Stimulated activated CD4-positive, alpha-beta T cell treated with anti-CD3 and anti-CD28 coated beads, Interleukin-12 subunit alpha, Interleukin-12 subunit beta, amount 100 ng/mL, for 24 hours (primary cell): Measurements from ENCODE around the gene NUP214.
A peak's percentile ranks its signal among the peaks of the same experiment; 100 is the strongest.
"Not testable (repeated sequence)": the region's sequence is repeated elsewhere in the genome, so short reads cannot be mapped to it uniquely, and the experiment has no call there.

ENCODE experiments used
- DNase-seq, 2 experiments: peaks; one replicate each; pipeline ENCODE4 v3.0.0-alpha.2; 2020; ENCODE audit warnings: low read depth in 2 of 2

NUP214 gene

GRCh38 chr9:131233995-131234394, 108.6 kb downstream of the NUP214 start:
- DNase-seq: no peak

- DNase-seq: no peak
Observed at GRCh38 chr9:131234799-131235479, 109.6 kb downstream of the NUP214 start.

DNA sequence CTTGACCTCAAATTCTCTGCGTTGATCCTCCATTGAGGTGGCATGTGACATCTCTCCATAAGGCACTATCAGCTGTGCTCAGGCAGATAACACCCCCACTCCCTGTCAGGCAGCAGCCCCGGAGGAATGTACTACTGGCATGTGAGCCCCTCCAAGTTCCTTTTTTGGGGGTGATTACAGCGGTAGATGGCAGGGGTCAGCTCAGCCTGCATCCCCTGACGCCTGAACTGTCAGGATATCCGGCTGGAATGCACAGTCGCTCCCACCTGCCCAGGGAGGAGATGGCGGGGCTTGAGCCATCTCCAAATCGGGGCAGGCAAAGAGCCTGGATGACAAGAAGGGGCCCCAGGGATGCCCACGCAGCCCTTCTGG, 110.1 kb downstream of the NUP214 start:
- DNase-seq: no peak

DNA sequence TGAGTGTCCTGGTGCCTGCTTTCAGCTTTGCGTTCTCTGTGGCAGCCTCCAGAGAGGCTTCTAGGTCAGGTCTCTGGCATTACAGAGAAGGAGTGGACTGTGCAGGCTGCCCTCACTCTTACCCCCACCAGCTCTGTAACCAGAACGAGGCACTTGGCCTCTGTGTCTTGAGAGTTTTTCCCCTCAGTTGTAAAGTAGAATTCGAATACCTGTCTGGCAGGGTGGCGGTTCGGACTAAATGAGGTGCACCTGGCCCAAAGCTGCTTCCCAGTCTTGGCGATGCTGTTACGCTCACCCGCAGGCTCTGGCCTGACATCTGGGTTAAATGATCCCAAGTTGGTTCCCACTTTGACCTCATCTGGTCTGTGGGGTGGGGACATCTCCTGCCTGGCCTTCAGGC, 110.8 kb downstream of the NUP214 start:
- DNase-seq: no peak

GRCh38 chr9:131236761-131237160, 111.4 kb downstream of the NUP214 start:
- no peak for DNase-seq

DNA sequence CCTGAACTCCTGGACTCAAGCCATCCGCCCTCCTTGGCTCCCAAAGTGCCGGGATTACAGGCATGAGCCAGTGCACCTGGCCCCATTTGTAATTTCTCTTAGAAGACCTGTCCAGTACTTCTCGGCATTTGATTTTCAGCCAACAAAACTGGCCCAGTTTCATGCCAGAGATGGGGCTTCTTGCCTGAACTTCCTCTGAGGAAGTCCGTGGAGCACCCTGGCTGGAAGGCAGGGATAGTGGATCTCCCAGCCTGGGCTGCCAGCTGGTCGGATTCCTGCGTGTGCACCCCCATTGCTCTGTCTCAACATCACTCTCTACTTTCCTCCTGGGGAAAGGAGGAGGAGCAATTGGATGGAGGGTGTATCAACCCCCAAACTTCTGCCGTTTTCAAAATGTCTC, 111.9 kb downstream of the NUP214 start:
- DNase-seq: no peak

GRCh38 chr9:131237931-131238401, 112.6 kb downstream of the NUP214 start:
- peak; percentile 74 to 87 for DNase-seq

- no peak for DNase-seq
Observed at GRCh38 chr9:131238402-131239021, 113.1 kb downstream of the NUP214 start.

GRCh38 chr9:131239161-131239975, 114.0 kb downstream of the NUP214 start:
- DNase-seq: no peak

DNA sequence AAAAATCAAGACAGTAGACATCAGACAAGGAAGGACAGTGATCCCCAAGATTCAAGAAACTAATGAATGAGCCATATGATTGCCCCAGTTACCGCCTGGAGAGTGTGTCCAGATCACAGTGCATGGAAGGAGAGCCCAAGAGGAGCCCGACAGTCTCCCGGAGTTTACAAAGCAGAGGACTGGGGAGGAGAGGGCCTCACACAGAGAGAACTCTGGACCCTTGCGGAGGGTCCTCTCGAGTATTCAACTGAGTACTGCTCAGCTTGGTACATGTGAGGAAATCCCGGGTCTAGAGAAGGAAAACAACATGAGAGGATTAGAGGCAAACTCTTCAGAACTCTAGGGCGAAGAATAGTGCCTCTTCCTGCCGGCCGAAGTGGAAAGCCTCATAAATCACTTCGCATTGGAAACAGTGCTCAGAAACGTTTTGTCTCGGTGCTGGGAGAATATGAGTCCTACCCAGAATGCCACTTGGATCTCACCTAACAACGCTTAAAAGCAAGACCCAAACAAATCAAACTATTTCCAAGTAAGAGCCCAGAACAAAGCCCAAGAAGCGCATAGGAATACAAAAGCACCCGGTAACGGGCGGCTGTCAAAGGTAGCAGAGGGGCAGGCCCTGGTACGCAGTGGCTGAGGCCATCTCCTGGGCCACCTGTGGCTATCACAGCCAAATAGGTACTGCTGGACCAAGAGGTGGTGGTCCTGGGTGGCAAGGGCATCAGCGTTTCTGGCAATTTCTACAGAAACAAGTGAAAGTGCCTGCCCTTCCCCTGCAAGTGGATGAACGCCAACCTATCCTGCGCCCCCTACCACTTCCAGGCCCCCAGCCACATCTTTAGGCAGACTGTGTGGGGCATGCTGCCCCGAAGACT, 114.9 kb downstream of the NUP214 start:
- DNase-seq: no peak

DNA sequence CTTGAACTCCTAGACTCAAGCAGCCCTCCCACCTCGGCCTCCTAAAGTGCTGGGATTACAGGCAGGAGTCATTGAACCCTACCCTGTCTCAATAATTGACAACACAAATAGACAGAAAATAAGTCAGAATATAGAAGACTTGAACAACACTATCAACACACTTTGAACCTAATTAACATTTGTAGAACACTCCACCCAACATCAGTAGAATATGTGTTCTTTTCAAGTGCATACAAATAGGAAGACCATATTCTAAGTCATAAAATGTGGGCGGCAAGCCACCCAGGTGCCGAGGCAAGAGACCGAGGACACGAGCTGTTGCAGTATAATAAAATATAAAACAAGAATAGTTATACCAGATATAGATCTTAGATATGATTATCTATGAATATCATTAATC, 118.9 kb downstream of the NUP214 start:
- DNase-seq: not testable (repeated sequence)

DNA sequence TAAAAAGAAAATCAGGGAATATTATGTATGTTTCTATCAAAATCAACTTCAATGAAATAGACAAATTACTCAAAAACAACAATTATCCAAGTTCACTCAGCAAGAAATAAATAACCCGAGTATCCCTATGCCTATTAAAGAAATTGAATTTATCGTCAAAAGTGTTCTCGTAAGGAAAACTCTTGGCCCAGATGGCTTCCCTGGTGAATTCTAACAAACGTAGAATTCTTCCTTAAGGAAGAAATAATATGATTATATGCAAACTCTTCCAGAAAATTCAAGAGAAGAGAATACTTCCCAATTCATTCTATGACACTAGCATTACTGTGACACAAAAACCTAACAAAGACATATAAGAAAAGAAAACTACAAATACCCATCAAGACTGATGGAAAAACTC, 121.2 kb downstream of the NUP214 start:
- no peak for DNase-seq

DNA sequence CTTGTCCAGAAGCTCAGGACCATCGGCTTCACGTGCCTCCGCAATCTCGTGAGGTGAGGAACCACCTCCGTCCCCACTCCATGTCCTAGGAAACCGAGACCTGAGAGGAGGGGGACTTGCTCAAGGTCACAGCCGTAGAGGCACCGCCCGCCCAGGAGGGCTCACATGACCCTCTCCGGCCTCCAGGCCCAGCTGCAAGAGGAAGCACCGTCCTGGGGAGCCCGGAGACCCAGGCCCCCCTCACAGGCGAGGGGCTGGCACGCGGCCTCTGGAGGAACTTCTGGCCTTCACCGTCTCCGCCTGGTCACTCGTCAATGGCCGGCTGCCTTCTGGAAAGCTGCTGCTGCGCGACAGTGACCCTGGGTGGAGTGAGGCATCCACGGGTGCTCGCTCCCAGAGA, 126.7 kb downstream of the NUP214 start:
- no peak for DNase-seq

DNA sequence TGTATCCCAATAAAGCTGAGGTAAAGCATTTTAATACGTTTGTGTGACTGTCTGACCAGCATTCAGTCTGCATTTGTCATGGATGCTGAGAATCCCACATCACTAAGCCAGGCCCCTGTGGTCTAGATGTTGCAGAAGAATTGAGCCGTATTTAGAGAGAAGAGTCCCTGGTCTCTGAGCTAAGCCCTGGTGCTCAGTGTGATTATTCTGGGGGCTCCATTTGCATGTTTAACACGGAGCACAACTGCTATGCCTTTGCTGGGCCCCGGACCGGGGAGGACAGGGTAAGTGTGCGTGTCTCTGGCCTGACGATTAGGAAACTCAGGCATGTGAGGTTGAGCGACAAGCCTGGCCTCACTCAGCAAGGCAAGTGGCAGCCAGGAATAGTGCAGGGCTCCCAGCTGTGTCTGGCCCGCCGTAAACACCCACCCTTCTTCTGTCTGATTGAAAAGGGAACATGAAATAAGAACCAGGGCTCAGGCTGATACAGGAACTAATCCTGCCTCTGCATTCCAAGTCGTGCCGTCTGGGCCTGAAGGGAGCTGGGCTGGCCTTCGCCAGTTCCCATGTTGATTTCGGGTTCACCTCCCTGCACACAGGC, 128.6 kb downstream of the NUP214 start:
- no peak for DNase-seq

DNA sequence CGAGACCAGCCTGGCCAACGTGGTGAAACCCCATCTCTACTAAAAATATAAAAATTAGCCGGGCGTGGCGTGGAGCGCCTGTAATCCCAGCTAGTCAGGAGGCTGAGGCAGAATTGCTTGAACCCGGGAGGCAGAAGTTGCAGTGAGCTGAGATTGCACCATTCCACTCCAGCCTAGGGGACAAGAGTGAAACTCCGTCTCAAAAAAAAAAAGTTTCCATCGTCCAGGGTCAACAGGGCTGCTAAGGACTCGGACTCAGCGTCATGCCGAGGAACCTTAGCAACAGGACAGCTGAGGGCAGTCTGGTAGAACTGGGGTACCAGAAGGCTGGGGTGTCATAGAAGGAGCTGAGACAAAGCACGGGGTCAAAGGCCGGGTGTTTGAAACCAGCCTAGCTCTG, 129.2 kb downstream of the NUP214 start:
- no peak for DNase-seq

DNA sequence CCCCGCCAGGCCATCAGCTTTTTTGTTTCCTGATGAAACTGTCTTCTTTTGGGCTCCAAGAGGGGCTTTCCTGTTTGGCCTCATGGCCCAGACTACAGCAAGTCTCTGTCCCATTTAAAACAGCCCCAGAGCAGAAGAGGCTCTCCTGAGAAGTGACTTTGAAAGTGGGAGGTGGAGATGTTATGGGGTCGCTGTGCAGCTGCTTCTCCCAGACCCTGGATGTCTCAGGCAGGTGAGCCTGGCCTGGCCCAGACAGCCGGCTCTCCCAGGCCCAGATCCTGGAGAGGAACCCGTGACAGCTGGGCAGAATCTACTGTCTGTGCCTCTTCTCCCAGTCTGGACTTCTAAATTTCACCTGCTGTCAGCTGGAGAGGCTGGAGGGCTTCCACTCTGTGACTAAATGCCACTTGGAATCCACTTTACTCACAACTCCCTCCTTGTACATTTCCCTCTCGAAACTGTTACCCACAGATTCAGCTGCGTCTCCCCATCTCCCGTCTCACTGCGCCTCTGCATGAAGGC, 130.4 kb downstream of the NUP214 start:
- no peak for DNase-seq

DNA sequence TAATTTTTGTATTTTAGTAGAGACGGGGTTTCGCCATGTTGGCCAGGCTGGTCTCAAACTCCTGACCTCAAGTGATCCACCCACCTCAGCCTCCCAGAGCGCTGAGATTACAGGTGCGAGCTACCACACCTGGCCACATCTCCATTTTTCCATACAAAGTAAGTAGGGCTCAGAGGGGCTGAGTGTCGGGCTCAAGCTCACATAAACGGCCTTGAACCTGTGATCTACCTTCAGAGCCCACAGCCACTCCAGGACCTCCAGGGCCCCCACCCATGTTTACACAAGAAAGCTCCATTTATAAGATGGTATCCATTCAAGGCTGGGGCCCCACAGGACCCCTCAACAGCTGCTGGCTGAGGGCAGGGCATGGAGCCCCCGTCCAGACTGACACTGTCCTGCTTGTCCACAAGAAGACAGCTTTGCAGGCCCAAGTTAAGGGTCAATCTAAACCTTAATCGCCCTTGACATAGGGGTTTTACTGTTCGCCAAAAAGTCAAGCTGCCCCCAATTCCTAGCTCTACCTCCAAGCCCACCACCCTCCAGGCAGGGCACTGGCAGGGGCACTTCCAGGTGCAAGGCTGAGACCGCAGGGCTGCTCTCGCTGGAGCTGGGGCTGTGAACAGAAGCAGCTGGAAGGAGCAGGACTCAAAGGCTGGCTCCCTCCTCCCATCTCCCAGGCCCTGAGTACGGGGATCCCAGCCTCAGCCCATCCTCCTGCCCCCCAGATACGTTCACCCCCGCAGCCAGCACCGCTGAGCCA, 132.1 kb downstream of the NUP214 start:
- DNase-seq: no peak

DNA sequence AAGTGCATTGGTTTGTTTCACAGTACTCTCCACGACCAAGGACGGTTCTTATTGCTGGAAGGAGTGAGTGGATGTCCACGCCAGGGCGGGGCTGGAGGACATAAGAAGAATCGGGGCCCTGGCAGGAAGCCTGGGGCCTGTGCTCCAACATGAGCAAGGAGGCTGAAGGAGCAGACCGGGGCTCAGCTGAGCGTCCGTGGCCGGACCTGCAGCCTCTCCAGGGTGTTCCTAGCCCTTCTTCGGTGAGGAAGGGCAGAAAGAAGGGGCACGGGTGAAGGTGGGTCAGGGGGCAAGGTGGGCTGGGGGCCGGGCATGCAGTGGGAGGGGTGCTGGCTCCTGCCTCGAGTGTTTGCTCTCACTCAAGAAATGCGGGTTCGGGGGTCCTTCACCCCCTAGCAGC, 132.8 kb downstream of the NUP214 start:
- no peak for DNase-seq

- no peak for DNase-seq
Observed at GRCh38 chr9:131258698-131259431, 133.5 kb downstream of the NUP214 start.

GRCh38 chr9:131259432-131259898, 134.1 kb downstream of the NUP214 start:
- DNase-seq: no peak
